ENCODE measurements around the gene PFAS. TPM values are rescaled to one million over a fixed set of nuclear protein-coding genes. Genes with fewer than 3 reads are reported as not detected.

PFAS gene
- total and polyA plus RNA-seq, 2 experiments from 2014 or later, result 96.1 to 168 TPM

DNA sequence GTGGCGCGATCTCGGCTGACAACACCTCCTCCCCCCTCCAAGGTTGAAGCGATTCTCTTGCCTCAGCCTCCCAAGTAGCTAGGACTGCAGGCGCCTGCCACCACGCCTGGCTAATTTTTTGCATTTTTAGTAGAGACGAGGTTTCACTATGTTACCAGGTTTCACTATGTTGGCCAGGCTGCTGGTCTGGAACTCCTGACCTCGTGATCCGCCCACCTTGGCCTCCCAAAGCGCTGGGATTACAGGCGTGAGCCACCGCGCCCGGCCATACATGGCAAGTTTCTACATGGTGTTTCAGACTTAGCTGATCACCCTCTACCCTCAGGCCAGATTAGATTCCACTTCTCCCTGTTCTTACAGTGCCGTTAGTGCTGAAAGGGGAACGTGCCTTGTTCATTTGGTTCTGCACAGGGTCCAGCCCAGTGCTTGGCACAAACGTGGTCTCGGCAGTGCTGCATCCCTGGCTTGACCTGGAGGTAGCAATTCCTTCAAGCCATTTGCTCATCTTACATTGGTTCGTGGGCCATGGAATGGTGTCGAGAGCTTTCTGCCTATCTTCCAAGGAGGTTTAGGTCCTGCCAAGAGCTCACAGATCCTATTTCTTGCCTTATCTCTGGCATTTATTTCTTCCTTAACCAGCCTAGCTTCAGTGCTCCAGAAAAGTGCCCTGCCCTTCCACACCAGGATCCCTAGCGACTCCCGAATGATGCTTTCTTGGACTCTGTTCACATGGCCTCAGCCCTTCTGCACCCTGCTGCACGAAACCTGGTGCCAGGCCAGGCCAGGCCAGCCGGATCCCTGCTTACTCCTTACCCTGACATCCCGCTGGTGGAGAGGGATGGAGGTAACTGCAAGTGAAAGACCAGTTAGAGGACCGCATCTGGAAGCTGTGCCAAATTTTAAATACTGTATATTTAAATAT lies 23.9 kb upstream of the PFAS start (continued):
- TF ChIP-seq, protein P1, sequence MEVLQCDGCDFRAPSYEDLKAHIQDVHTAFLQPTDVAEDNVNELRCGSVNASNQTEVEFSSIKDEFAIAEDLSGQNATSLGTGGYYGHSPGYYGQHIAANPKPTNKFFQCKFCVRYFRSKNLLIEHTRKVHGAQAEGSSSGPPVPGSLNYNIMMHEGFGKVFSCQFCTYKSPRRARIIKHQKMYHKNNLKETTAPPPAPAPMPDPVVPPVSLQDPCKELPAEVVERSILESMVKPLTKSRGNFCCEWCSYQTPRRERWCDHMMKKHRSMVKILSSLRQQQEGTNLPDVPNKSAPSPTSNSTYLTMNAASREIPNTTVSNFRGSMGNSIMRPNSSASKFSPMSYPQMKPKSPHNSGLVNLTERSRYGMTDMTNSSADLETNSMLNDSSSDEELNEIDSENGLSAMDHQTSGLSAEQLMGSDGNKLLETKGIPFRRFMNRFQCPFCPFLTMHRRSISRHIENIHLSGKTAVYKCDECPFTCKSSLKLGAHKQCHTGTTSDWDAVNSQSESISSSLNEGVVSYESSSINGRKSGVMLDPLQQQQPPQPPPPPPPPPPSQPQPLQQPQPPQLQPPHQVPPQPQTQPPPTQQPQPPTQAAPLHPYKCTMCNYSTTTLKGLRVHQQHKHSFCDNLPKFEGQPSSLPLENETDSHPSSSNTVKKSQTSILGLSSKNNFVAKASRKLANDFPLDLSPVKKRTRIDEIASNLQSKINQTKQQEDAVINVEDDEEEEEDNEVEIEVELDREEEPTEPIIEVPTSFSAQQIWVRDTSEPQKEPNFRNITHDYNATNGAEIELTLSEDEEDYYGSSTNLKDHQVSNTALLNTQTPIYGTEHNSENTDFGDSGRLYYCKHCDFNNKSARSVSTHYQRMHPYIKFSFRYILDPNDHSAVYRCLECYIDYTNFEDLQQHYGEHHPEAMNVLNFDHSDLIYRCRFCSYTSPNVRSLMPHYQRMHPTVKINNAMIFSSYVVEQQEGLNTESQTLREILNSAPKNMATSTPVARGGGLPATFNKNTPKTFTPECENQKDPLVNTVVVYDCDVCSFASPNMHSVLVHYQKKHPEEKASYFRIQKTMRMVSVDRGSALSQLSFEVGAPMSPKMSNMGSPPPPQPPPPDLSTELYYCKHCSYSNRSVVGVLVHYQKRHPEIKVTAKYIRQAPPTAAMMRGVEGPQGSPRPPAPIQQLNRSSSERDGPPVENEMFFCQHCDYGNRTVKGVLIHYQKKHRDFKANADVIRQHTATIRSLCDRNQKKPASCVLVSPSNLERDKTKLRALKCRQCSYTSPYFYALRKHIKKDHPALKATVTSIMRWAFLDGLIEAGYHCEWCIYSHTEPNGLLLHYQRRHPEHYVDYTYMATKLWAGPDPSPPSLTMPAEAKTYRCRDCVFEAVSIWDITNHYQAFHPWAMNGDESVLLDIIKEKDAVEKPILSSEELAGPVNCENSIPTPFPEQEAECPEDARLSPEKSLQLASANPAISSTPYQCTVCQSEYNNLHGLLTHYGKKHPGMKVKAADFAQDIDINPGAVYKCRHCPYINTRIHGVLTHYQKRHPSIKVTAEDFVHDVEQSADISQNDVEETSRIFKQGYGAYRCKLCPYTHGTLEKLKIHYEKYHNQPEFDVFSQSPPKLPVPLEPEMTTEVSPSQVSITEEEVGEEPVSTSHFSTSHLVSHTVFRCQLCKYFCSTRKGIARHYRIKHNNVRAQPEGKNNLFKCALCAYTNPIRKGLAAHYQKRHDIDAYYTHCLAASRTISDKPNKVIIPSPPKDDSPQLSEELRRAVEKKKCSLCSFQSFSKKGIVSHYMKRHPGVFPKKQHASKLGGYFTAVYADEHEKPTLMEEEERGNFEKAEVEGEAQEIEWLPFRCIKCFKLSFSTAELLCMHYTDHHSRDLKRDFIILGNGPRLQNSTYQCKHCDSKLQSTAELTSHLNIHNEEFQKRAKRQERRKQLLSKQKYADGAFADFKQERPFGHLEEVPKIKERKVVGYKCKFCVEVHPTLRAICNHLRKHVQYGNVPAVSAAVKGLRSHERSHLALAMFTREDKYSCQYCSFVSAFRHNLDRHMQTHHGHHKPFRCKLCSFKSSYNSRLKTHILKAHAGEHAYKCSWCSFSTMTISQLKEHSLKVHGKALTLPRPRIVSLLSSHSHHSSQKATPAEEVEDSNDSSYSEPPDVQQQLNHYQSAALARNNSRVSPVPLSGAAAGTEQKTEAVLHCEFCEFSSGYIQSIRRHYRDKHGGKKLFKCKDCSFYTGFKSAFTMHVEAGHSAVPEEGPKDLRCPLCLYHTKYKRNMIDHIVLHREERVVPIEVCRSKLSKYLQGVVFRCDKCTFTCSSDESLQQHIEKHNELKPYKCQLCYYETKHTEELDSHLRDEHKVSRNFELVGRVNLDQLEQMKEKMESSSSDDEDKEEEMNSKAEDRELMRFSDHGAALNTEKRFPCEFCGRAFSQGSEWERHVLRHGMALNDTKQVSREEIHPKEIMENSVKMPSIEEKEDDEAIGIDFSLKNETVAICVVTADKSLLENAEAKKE (CRISPR knock-in tag; IDR thresholded peaks at IDR 0.05), result no peak
- no peak for TF ChIP-seq JUNB (IDR thresholded peaks at IDR 0.05; ENCODE audit: unreplicated experiment)
- TF ChIP-seq CREB1 (CRISPR knock-in tag; IDR thresholded peaks at IDR 0.05; ENCODE audit: low read depth), result no peak
- no peak for TF ChIP-seq EZH2phosphoT487 (IDR thresholded peaks at IDR 0.05; ENCODE audit: unreplicated experiment)
- TF ChIP-seq, protein P2, sequence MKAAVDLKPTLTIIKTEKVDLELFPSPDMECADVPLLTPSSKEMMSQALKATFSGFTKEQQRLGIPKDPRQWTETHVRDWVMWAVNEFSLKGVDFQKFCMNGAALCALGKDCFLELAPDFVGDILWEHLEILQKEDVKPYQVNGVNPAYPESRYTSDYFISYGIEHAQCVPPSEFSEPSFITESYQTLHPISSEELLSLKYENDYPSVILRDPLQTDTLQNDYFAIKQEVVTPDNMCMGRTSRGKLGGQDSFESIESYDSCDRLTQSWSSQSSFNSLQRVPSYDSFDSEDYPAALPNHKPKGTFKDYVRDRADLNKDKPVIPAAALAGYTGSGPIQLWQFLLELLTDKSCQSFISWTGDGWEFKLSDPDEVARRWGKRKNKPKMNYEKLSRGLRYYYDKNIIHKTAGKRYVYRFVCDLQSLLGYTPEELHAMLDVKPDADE (IDR thresholded peaks at IDR 0.05), result no peak
- TF ChIP-seq EZH2 (IDR thresholded peaks at IDR 0.05; ENCODE audit: low read depth, unreplicated experiment), result no peak

Measured in GM23338 (cell line).